Measurements from ENCODE around the gene ACTR3C.
"Not testable (repeated sequence)": the region's sequence is repeated elsewhere in the genome, so short reads cannot be mapped to it uniquely, and the experiment has no call there.

The ACTR3C gene

DNA sequence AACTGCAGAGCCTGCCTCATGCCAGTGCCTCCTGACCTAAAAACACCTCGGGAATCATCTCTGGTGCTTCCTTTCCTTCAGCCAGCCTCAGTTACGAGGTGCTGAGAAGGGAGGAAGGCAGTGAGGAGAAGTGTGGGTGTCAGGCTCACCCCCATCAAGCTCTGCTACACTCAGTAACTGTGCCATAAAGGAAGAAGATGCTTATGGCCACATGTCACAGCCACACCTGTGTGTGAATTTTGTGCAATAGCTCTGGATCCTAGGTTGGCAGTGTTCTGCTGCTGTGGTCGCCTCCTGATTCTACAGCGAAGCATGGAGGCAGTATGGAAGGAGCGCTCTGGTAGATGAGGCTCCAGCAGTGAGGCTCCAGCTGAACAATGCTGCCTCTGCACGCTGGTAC lies 34.5 kb downstream of the ACTR3C start:
- POLR2A ChIA-PET; DNase-seq (ENCODE audit: extremely low spot score); CTCF ChIA-PET: not testable (repeated sequence)

DNA sequence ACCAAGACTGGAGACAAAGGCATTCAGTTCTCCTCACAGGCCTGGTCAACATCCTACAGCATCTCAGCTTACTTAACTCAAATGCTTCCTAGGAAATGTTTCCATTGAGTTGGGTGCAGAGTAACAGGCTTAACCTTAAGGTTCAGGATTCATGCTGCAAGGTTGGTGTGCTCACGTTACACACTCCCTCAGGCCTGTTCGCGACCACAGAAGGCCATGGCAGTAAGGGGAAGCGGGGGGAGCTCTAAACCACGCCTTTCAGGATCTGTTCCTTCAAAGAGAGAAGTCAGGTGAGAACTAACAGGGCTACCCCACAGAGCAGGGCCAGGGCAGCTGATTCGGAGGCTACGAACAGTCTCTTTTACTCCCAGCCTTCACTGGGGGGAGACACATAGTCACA lies 35.5 kb downstream of the ACTR3C start:
- POLR2A ChIA-PET; DNase-seq (ENCODE audit: extremely low spot score): not testable (repeated sequence)
- CTCF ChIA-PET: interaction anchor here (0.7 kb wide), 1 partner anchor 158 kb away, joined by 3 read pairs; no protein-coding TSS in a partner anchor

DNA sequence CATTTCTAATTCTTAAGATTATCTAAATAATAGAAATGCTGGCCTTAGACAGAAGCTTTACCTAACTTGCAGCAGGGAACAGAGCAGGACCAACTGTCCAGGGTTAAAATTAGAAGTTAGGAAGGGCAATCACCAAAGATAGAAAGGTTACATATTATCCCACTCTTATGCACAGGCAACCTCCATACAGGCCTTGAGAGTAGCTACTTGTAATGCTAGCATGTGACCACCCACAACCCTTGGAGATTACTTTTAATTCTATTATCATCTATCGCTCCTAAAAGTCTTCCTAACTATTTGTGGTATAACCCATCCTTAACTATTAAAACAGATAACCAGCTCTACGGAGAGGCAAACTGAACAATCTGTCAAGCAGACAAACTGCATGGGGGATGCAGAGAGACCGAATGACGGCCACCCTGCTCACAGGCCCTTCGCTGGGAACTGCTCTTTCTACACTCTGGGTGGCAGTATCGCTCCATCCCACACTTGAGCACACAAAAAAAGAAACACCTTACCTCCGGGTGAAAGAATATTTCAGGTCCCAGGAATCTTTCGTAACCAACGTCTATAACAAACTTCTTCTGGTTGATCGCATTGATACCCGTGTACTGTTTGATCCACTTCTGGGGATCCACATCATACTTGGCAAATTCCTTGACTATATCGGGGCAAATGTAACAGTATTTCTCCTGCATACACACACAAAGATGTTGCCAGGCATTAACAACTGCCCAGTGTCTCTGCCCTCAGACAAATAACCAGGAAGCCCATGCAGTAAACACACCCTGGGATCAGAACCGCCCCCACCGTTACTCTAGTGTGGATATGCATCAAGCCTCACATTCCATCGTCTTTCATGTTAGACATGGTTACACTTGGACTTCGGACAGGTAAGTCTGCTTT lies 37.2 kb downstream of the ACTR3C start:
- CTCF ChIA-PET: interaction anchor here (0.6 to 1.4 kb wide), 4 partner anchors 68 to 241 kb away, joined by 3 to 5 read pairs (median 4); no protein-coding TSS in a partner anchor

DNA sequence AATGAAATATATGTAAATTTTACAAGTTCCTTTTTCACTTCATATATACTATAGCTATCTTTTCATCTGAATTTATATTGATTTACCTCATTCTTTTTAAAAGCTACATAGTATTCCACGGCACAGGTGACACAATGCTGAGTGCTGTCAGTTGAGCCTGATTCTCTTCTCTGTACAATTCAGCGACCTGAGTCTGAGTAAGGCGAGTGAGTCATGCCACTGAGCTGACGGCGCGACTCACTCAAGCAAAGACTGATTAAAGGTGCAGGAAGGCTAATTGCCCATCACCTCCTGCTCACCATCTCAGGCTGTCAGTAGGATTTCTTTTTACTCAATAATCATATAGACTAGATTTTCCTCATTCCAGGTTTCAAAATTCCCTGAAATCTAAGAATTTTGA lies 39.7 kb downstream of the ACTR3C start:
- DNase-seq (ENCODE audit: extremely low spot score); CTCF ChIA-PET; POLR2A ChIA-PET: not testable (repeated sequence)

More for the DNA sequence above, 37.2 kb downstream of the ACTR3C start:
- not testable (repeated sequence) for DNase-seq (ENCODE audit: extremely low spot score)
- POLR2A ChIA-PET: interaction anchor here (0.7 kb wide), 1 partner anchor 119 kb away, joined by 3 read pairs; no protein-coding TSS in a partner anchor

DNA sequence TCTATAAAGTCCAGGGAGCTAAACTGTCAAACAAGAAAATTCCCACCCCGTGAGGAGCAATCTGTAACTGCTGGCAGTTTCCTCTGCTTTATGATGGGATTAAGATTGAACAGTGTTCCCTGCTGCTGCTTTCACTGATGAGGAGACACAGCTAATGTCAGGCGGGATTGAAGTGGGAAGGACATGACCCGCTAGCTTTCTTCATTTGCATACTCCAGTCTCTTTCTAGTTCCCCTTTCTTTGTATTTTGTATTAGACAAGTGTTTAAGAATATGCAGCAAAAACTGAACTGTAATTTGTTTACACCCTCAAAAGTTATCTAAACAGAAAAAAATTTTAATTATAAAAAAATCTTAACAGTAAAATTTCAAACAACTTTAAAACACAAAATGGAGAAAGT lies 40.2 kb downstream of the ACTR3C start:
- DNase-seq (ENCODE audit: extremely low spot score); POLR2A ChIA-PET; CTCF ChIA-PET: not testable (repeated sequence)

DNA sequence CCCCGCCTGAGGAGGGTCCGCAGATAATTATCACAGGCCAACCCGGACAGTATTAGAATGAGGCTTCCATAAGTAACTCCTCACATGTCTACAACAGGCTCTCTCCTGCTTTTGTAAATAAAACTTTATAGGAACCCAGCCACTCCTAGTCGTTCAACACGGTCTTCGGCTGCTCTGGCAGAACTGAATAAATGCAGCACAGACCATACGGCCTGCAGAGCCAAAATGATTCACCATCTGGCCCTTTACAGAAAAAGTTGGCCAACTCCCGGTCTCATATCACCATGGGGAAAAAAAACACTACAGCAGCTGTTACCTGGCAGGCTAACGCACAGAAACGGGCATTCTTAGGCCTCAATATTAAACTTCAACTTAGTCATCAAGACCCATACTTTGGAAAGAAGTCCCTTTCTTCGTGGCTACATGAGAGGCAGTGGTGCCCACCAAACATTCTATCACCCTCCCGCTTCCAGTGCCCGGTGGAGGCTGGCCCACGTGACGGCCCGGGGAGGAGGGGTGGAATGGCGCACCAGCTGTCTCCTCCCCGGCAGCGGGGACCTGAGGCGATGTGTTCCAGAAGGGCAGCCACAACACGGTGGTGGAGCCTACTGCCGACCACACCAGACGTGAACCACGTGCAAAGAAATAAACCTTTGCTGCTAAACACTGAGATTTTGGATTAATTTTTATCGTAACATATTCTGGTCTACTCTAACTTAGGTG lies 41.5 kb downstream of the ACTR3C start:
- POLR2A ChIA-PET; CTCF ChIA-PET; DNase-seq (ENCODE audit: extremely low spot score): not testable (repeated sequence)

DNA sequence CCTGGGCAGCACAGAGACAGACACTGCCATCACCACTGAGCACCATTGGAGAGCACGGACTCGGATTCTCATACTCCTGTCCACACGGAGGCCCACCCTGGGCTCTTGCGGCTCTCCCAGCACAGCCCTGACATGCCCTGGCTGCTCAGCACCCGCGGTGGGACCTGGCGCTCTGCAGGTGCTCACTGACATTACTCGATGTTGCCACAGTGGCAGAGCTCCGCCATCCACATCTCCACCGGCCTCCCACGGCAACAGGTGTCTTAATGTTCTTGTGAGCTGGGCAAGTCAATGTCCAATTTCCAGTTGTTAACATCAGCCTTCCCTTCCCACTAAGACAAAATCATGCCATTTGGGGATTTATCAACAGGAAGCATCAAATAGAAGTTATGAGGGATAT lies 45.0 kb downstream of the ACTR3C start:
- CTCF ChIA-PET; POLR2A ChIA-PET; DNase-seq (ENCODE audit: extremely low spot score): not testable (repeated sequence)

DNA sequence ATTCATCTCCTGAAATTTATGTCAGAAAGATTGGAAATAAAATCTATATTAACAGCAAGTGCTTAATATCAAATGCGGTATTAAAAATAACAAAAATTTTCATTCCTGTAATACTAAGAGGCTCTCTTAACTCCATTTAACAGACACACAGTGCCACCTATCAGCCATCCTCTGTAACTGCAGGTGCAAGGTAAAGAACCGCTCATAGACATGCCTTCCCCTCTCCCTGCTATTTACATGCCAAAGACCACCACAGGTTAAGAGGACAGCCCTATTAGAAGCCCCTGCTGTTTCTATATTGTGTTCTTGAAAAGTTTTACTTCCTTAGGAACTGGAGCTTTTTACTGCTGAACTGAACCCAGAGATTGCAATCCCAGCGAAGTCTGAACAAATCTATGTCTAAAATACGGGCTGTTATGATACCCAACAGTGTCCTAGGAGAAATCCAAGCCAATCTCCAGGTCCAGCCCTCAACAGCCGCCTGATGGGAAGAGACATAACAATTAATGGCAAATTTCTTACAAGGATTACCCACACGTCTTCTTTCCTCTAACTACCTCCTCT lies 47.1 kb downstream of the ACTR3C start:
- peak; percentile 34 for DNase-seq (ENCODE audit: extremely low spot score)
- CTCF ChIA-PET, POLR2A ChIA-PET: not testable (repeated sequence)

DNA sequence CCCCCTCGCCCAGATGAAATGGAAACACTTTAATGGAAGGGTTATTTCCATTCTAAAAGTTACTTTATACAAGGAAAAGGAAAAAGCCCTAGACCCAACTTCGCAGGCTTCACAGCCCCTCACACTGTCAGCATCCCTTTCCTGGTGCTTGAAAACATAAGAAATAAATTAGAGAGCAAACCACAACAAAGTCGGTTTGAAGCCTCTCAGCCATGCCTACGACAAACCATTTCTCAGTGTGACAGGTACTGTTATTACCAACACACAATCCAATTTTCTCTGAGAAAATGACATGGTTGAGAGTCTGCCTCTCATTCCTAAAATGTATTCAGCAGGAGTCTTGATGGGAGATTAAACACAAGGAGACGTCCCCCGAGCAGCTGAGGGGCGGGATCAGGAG lies 51.4 kb downstream of the ACTR3C start:
- POLR2A ChIA-PET; DNase-seq (ENCODE audit: extremely low spot score): not testable (repeated sequence)
- CTCF ChIA-PET: interaction anchor here (0.7 kb wide), 1 partner anchor 697 kb away, joined by 5 read pairs; no protein-coding TSS in a partner anchor

DNA sequence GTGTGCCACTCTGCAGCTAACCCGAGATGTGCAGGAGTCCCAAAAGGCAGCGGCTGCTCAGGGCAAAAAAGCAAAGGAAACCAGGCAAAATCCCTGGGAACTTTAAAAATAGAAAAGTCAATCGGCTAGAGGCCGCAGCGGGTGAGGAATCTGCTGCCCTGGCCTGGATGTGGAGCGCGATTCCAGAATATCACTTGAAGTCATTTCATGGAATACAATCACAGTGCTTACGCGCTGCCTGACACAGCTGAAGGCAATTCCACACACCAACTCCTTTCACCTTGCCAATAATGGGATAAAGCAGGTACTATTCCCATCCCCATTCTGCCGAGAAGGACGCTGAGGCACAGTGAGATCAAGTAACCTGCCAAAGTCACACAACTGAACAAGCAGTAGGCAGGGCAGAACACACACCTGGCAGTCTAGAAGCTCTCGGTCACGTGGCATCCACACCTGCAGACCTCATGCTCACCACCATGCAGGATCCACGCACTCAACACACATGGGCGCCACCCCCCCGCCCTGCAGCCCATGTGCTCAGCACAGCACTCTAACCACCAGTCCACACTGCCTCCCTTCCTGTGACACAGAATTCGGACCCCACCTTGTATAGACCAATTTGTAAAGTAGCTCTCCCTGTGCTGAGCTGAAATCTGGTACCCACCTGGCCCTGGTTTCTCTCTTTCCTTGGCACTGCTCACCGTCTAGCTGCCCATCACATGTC lies 53.1 kb downstream of the ACTR3C start:
- POLR2A ChIA-PET, CTCF ChIA-PET: not testable (repeated sequence)

DNA sequence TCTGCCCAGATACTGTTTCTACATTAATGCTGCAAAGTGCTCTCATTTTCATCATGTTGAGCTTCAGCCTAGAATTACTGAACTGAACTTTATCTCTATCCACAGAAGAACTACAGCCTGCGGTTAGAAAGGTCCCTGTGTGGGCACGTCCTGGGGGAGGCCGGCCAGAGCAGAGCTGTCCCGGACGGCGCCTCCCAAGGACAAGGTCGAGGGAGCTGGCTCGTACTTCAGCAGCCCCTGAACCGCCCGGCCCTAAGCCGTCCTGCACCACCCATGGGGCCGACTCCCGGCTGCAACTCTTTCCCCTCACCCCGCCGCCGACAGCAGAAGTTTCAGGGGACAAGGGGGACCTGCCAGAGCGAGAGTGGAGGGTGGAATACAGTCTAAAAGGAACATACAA lies 54.5 kb downstream of the ACTR3C start:
- DNase-seq (ENCODE audit: extremely low spot score); POLR2A ChIA-PET; CTCF ChIA-PET: not testable (repeated sequence)

More for the DNA sequence above, 53.1 kb downstream of the ACTR3C start:
- DNase-seq (ENCODE audit: extremely low spot score): not testable (repeated sequence)

DNA sequence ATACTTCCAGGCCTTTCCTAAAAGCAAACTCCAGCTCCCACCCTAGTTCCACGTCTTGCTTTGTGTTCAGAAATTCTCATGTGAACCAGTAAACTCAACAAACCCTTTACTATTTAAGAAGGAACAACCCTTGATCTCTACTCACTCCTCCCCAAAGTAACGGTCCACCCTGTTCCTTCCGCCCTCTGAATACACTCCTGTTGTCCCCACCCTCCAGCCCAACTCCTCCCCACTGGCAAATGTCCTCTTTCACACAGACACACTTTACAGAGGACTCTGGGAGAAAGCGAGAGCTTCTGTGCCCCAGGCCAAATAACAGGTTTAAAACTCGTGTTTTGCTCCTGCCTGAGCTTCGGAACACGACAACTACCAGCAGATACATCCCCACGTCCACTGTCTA lies 55.1 kb downstream of the ACTR3C start:
- POLR2A ChIA-PET; CTCF ChIA-PET; DNase-seq (ENCODE audit: extremely low spot score): not testable (repeated sequence)

DNA sequence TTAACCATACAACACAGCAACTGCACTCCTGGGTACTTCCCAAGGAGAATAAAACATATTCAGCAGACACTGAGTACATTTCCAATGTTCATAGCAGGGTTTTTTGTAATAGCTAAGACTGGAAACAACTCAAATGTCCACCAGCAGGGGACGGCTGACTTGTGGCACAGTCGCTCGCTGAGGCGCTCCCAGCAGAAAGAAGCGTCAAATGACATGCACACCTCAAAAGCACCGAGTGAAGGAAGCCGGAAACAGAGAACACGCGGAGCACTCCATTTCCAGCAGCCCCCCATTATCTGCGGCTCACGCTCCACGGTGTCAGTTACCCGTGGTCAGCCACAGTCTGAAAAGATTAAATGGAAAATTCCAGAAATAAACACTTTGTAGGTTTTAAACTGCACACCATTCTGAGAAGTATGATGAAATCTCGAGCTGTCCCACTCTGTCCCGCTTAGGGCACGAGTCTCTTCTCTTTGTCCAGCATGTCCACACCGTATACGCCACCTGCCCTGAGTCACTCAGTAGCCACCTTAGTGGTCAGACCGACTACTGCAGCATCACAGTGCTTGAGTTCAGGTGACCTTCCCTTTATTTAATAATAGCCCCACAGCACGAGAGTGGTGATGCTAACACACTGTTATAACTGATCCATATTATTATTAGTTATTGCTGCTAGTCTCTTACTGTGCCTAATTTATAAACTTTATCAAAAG lies 56.2 kb downstream of the ACTR3C start:
- DNase-seq (ENCODE audit: extremely low spot score): peak; percentile 15

DNA sequence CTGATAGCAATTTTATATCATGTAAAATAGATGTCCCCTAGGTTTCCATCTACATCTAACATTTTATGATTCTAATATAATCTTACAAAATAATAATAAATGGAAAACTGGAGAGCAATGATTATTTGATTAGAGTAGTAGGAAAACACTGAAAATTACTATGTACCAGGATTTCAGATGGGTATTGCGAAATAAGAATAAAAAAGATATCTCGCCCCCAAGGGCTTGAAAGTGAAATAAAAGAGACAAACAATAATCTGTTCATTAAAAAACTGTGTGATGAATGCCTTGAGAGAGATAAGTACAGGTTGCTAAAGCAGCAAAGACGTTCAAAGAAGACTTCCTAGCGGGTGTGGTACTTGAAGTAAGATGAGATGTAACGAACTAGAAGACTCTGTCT lies 60.7 kb downstream of the ACTR3C start:
- DNase-seq (ENCODE audit: extremely low spot score); CTCF ChIA-PET; POLR2A ChIA-PET: not testable (repeated sequence)

More for the DNA sequence above, 56.2 kb downstream of the ACTR3C start:
- CTCF ChIA-PET, POLR2A ChIA-PET: not testable (repeated sequence)
- 0 out of 2 replicates have a peak, but pooled peaks have one; percentile 23 for TF ChIP-seq L3MBTL2 (conservative IDR thresholded peaks at IDR 0.05)

DNA sequence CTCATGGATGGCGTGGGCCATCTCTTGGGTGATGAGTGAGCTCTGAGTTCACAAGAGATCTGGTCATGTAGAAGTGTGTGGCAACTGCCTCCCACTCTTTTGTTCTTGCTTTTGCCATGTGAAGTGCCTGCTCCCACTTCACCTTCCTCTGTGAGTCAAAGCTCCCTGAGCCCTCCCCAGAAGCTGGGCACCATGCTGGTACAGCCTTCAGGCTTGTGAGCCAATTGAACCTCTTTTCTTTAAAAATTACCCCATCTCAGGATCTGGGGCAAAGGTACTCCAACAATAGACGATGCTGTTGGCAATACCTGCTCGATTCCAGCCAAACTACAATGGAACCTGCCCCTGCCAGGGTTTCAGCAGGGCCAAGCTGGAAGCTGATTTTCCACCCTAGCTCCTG lies 75.6 kb downstream of the ACTR3C start:
- POLR2A ChIA-PET; CTCF ChIA-PET; DNase-seq (ENCODE audit: extremely low spot score): not testable (repeated sequence)

DNA sequence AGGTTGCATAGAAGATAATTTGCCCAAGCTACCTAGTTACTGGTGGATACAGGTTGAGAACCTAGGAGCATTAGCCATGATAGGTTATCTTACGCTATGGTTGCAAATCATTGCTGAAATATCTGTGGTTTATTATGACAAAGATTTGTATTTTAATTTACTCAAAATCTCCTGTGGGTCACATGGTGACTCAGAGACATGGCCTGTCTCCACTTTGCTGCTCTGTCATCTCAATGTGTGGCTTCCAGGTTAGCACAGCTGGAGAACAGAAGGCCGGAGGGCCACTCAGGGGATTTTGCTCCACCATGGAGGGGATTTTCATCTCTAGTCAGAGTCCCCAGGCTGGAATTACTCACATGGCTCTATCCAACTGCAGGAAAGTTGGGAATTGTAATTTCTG lies 78.1 kb downstream of the ACTR3C start:
- CTCF ChIA-PET; POLR2A ChIA-PET; DNase-seq (ENCODE audit: extremely low spot score): not testable (repeated sequence)

DNA sequence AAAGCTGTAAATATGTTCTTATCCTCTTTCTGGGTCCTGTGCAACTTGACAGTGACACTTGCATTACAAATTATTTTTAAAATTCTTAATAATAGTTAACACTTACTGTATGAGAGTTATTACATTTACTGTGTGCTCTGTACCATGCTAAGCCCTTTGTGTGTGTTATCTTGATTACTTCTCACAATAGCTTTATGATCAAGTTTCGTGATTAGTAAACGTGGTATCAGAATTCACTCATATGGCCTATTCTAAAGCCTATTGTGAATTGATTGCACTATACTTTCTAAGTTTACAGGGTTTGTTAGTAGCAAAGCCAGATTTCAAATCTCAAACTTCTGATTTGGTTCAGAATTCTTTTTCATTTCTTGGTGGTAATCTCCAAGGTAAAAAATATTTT lies 80.4 kb downstream of the ACTR3C start:
- CTCF ChIA-PET; POLR2A ChIA-PET; DNase-seq (ENCODE audit: extremely low spot score): not testable (repeated sequence)

DNA sequence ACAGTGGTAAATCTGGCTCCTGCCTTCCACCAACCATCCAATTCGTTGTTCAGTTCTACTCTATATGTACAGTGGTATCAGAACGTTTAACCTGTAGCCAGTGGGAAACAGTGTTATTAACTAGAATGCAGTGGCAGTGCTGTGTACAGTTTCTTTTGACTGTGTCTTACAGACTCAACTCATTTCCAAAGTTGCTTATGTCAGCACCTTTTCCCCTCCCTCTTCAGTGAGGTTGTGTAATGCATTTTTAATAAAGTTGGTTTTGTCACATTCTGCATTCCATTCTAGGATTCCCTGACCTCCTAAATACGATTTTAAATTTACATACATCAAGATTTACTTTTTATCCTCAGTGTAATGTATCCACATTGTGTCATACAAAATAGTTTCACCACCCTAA lies 97.9 kb downstream of the ACTR3C start:
- CTCF ChIA-PET, POLR2A ChIA-PET: not testable (repeated sequence)

More for the DNA sequence above, 97.9 kb downstream of the ACTR3C start:
- not testable (repeated sequence) for DNase-seq (ENCODE audit: extremely low spot score)
